GM12878 (cell line): ENCODE results near the gene TTLL7. TPM values are rescaled to one million over a fixed set of nuclear protein-coding genes. Genes with fewer than 3 reads are reported as not detected.

Experiments
- ATAC-seq: fragments of 200-7000 bp; cut with Tn5 transposase; 3 replicates; pipeline ENCODE4 v1.9.1; 2020; ENCODE audit warnings: mild to moderate bottlenecking, moderate library complexity
- BruUV-seq: library from RNA; stranded (reverse); fragments of 400-500 nt; replicated peaks from 2 replicates; lab custom pipeline; 2021; lab: Mats Ljungman, UMichigan
- CTCF ChIA-PET: fragments of 300-600 bp; sonication (Branson Sonifier 250); formaldehyde crosslinking; extraction: SDS; loops from one replicate; lab custom pipeline; 2021; ENCODE audit warnings: inconsistent platforms; lab: Yijun Ruan, JAX
- POLR2A ChIA-PET: fragments of 350-600 bp; formaldehyde crosslinking; extraction: SDS; loops from one replicate; lab custom pipeline; 2021; ENCODE audit warnings: inconsistent platforms; lab: Charles Lee
- RAD21 ChIA-PET: fragments of 300-600 bp; sonication (Branson Sonifier 250); formaldehyde crosslinking; loops from one replicate; lab custom pipeline; 2023; ENCODE audit warnings: antibody characterized with exemption; ENCODE audit not compliant: unreplicated experiment; lab: Charles Lee
- SMC1A ChIA-PET: fragments of 300-600 bp; sonication (Branson Sonifier 250); formaldehyde crosslinking; loops from one replicate; lab custom pipeline; 2023; ENCODE audit not compliant: unreplicated experiment, uncharacterized antibody; lab: Charles Lee
- DNase-seq: peaks from one replicate; pipeline ENCODE4 v3.0.0-alpha.2; 2011; ENCODE audit warnings: low read depth, low spot score
- FAIRE-seq: peaks from 3 replicates; lab custom pipeline; 2011; peaks lifted over from hg19 to GRCh38; lab: Jason Lieb, UNC
- H2AFZ ChIP-seq: 2 replicates; pipeline ENCODE4 v1.6.0; 2011; ENCODE audit warnings: low read depth, low read length, control low read depth; ENCODE audit not compliant: control insufficient read depth
- H3K27ac ChIP-seq: 2 replicates; pipeline ENCODE4 v1.5.1; 2011; ENCODE audit warnings: control low read depth; ENCODE audit not compliant: control insufficient read depth, insufficient read depth
- H3K27me3 ChIP-seq, 2 experiments: replicated peaks in 1 of 2; 2 replicates each; pipeline versions ENCODE4 v1.6.0 to v1.6.1; 2011; ENCODE audit warnings: low read length in 1 of 2; ENCODE audit not compliant: control insufficient read depth in 2 of 2, insufficient read depth in 2 of 2
- H3K36me3 ChIP-seq, 2 experiments: 2 replicates each; pipeline ENCODE4 v1.5.1; 2011; ENCODE audit warnings: low read length in 1 of 2; ENCODE audit not compliant: control insufficient read depth in 2 of 2, insufficient read depth in 2 of 2
- H3K4me1 ChIP-seq: 2 replicates; pipeline ENCODE4 v1.6.1; 2011; ENCODE audit warnings: mild to moderate bottlenecking, low read length, moderate library complexity, mixed read lengths; ENCODE audit not compliant: control insufficient read depth, insufficient read depth
- H3K4me2 ChIP-seq: 2 replicates; pipeline ENCODE4 v1.6.0; 2011; ENCODE audit warnings: control low read depth; ENCODE audit not compliant: control insufficient read depth, insufficient read depth
- H3K4me3 ChIP-seq: fragments of 200-600 bp; sonication (generic); 2 replicates; pipeline ENCODE4 v1.5.1; 2016
- H3K79me2 ChIP-seq: 2 replicates; pipeline ENCODE4 v1.6.0; 2011; ENCODE audit warnings: low read length; ENCODE audit not compliant: control insufficient read depth, insufficient read depth
- H3K9ac ChIP-seq: 2 replicates; pipeline ENCODE4 v1.8.0; 2011; ENCODE audit warnings: low read length, control low read depth, mixed read lengths; ENCODE audit not compliant: control insufficient read depth, insufficient read depth
- H3K9me3 ChIP-seq: replicated peaks from 3 replicates; pipeline ENCODE4 v1.5.1; 2011; ENCODE audit warnings: mild to moderate bottlenecking, low read length; ENCODE audit not compliant: control insufficient read depth, insufficient read depth
- H4K20me1 ChIP-seq: 2 replicates; pipeline ENCODE4 v1.6.0; 2011; ENCODE audit not compliant: control insufficient read depth, insufficient read depth
- BCLAF1 ChIP-seq: fragments of 450-650 bp; IDR thresholded peaks from 2 replicates; pipeline ENCODE4 v1.6.1; 2017; ENCODE audit warnings: antibody characterized with exemption, mild to moderate bottlenecking, moderate library complexity
- CHD4 ChIP-seq: fragments of 200-600 bp; sonication (generic); IDR thresholded peaks from 2 replicates; pipeline ENCODE4 v1.6.1; 2016; ENCODE audit warnings: mild to moderate bottlenecking
- GABPA ChIP-seq: IDR thresholded peaks from 2 replicates; pipeline ENCODE4 v1.6.1; 2014; ENCODE audit warnings: antibody characterized with exemption, low read depth, mild to moderate bottlenecking, inconsistent platforms
- KDM1A ChIP-seq: fragments of 200-600 bp; sonication (generic); IDR thresholded peaks from 2 replicates; pipeline ENCODE4 v1.6.1; 2016; ENCODE audit warnings: borderline replicate concordance
- MEF2A ChIP-seq: IDR thresholded peaks from 2 replicates; pipeline ENCODE4 v1.6.1; 2011; ENCODE audit warnings: low read depth, mild to moderate bottlenecking, low read length, moderate library complexity; ENCODE audit not compliant: insufficient read depth
- POLR2A ChIP-seq: IDR thresholded peaks from 2 replicates; pipeline ENCODE4 v1.6.1; 2011; ENCODE audit warnings: low read depth, mild to moderate bottlenecking, low read length
- RUNX3 ChIP-seq: IDR thresholded peaks from 2 replicates; pipeline ENCODE4 v1.6.1; 2012; ENCODE audit warnings: low read length, inconsistent platforms
- SP1 ChIP-seq: IDR thresholded peaks from one replicate; pipeline ENCODE4 v1.6.1; 2011; ENCODE audit warnings: low read depth, low read length
- SREBF1 ChIP-seq: IDR thresholded peaks from 2 replicates; pipeline ENCODE4 v1.6.1; 2012; ENCODE audit warnings: mild to moderate bottlenecking, low read length
- WGBS: methylation state at CpG from one replicate; pipeline ENCODE4 v1.1.6; 2016; ENCODE audit warnings: low lambda C conversion rate; ENCODE audit not compliant: insufficient replicate concordance, insufficient coverage; ENCODE audit errors: missing lambda C conversion rate; 5-methylcytosine and 5-hydroxymethylcytosine counted together
- in situ Hi-C: fragments of 300-500 bp; cut with MboI; formaldehyde crosslinking; loops from 9 replicates; pipeline ENCODE4 v1.14.3; 2018; ENCODE audit warnings: mixed read lengths
- intact Hi-C: fragments of 100-400 bp; cut with micrococcal nuclease; formaldehyde crosslinking; loops from one replicate; pipeline ENCODE4 v1.14.2; 2022; ENCODE audit not compliant: unreplicated experiment
- polyA plus RNA-seq, 11 experiments: library from polyadenylated mRNA; depleted of rRNA in 4 of 11; unstranded in 6 of 11; stranded (reverse) in 5 of 11; fragments of >200 nt; fragmentation: Nextera tagmentation in 4 of 11; fragmentation: Illumina TruSeq in 1 of 11; extraction: Ambion mirVana in 4 of 11; extraction: Trizol in 1 of 11; gene quantifications; 1 replicate in 1 of 11; 2 replicates in 10 of 11; pipeline versions ENCODE4 v1.2.1 to v1.2.3, GENCODE V29; 2011 to 2016; ENCODE audit warnings: inconsistent platforms in 2 of 11, missing spikeins in 2 of 11, low read depth in 1 of 11
- total RNA-seq, 4 experiments: library from RNA; depleted of rRNA in 3 of 4; stranded (reverse); fragments of >200 nt in 3 of 4; fragmentation: Illumina TruSeq in 1 of 4; extraction: Trizol in 1 of 4; gene quantifications; 2 replicates each; pipeline versions ENCODE4 v1.2.1 to v1.2.3, GENCODE V29; 2013 to 2021
- TF ChIP-seq, protein P1 (sequence below): fragments of 450-650 bp; IDR thresholded peaks from 2 replicates; pipeline ENCODE4 v1.6.1; 2017; ENCODE audit warnings: mild to moderate bottlenecking
- TF ChIP-seq, protein P2 (sequence below): fragments of 450-650 bp; formaldehyde crosslinking; IDR thresholded peaks from 2 replicates; pipeline ENCODE4 v1.4.0; 2020; ENCODE audit warnings: mild to moderate bottlenecking, moderate library complexity

The TTLL7 gene
- total and polyA plus RNA-seq, 10 of the 15 experiments (the other 5 are each of a cell fraction or from before 2014, with no cell fraction given) = 0.03 to 1.4 (median 0.61) TPM

GRCh38 chr1:83854456-83854855, 144.5 kb downstream of the TTLL7 start:
- TF ChIP-seq CHD4 (no peak), POLR2A (no peak), SREBF1 (no peak), BCLAF1 (no peak), SP1 (no peak), KDM1A (no peak), RUNX3 (no peak), GABPA (no peak), MEF2A (no peak)
- TF ChIP-seq, protein P1, sequence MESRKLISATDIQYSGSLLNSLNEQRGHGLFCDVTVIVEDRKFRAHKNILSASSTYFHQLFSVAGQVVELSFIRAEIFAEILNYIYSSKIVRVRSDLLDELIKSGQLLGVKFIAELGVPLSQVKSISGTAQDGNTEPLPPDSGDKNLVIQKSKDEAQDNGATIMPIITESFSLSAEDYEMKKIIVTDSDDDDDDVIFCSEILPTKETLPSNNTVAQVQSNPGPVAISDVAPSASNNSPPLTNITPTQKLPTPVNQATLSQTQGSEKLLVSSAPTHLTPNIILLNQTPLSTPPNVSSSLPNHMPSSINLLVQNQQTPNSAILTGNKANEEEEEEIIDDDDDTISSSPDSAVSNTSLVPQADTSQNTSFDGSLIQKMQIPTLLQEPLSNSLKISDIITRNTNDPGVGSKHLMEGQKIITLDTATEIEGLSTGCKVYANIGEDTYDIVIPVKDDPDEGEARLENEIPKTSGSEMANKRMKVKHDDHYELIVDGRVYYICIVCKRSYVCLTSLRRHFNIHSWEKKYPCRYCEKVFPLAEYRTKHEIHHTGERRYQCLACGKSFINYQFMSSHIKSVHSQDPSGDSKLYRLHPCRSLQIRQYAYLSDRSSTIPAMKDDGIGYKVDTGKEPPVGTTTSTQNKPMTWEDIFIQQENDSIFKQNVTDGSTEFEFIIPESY = no peak
- TF ChIP-seq, protein P2, sequence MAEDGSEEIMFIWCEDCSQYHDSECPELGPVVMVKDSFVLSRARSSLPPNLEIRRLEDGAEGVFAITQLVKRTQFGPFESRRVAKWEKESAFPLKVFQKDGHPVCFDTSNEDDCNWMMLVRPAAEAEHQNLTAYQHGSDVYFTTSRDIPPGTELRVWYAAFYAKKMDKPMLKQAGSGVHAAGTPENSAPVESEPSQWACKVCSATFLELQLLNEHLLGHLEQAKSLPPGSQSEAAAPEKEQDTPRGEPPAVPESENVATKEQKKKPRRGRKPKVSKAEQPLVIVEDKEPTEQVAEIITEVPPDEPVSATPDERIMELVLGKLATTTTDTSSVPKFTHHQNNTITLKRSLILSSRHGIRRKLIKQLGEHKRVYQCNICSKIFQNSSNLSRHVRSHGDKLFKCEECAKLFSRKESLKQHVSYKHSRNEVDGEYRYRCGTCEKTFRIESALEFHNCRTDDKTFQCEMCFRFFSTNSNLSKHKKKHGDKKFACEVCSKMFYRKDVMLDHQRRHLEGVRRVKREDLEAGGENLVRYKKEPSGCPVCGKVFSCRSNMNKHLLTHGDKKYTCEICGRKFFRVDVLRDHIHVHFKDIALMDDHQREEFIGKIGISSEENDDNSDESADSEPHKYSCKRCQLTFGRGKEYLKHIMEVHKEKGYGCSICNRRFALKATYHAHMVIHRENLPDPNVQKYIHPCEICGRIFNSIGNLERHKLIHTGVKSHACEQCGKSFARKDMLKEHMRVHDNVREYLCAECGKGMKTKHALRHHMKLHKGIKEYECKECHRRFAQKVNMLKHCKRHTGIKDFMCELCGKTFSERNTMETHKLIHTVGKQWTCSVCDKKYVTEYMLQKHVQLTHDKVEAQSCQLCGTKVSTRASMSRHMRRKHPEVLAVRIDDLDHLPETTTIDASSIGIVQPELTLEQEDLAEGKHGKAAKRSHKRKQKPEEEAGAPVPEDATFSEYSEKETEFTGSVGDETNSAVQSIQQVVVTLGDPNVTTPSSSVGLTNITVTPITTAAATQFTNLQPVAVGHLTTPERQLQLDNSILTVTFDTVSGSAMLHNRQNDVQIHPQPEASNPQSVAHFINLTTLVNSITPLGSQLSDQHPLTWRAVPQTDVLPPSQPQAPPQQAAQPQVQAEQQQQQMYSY (CRISPR knock-in tag) = no peak
- intact Hi-C loops (no loop called here), in situ Hi-C loops (no loop called here)
- H3K79me2 ChIP-seq = no peaks in the 10 kb centered on the region
- no peaks in the 10 kb centered on the region for H3K9me3 ChIP-seq
- no peaks in the 10 kb centered on the region for H3K4me1 ChIP-seq
- no TSS peak for BruUV-seq
- ATAC-seq (no peak), DNase-seq (no peak), FAIRE-seq (no peak)
- SMC1A ChIA-PET = interaction anchor here (0.5 kb wide), 1 partner anchor 1668 kb away, joined by 3 read pairs; no protein-coding TSS in a partner anchor
- H3K27me3 ChIP-seq = no peaks in the 10 kb centered on the region
- no peaks in the 10 kb centered on the region for H3K36me3 ChIP-seq
- no peaks in the 10 kb centered on the region for H4K20me1 ChIP-seq
- CTCF ChIA-PET = no interaction called here
- RAD21 ChIA-PET = no interaction called here
- 0% methylated on average over 1 of the region's 1 CpG for WGBS
- no peak overlapping the region for H2AFZ ChIP-seq
- no peak overlapping the region for H3K27ac ChIP-seq
- H3K9ac ChIP-seq = no peak overlapping the region
- H3K4me3 ChIP-seq = no peak overlapping the region
- H3K4me2 ChIP-seq = no peak overlapping the region
- POLR2A ChIA-PET = interaction anchor here (0.6 kb wide), 1 partner anchor 86 kb away, joined by 4 read pairs; no protein-coding TSS in a partner anchor
